ENCODE measurements around the gene PHF21A.
"Not testable (repeated sequence)": the region's sequence is repeated elsewhere in the genome, so short reads cannot be mapped to it uniquely, and the experiment has no call there.

PHF21A gene

DNA sequence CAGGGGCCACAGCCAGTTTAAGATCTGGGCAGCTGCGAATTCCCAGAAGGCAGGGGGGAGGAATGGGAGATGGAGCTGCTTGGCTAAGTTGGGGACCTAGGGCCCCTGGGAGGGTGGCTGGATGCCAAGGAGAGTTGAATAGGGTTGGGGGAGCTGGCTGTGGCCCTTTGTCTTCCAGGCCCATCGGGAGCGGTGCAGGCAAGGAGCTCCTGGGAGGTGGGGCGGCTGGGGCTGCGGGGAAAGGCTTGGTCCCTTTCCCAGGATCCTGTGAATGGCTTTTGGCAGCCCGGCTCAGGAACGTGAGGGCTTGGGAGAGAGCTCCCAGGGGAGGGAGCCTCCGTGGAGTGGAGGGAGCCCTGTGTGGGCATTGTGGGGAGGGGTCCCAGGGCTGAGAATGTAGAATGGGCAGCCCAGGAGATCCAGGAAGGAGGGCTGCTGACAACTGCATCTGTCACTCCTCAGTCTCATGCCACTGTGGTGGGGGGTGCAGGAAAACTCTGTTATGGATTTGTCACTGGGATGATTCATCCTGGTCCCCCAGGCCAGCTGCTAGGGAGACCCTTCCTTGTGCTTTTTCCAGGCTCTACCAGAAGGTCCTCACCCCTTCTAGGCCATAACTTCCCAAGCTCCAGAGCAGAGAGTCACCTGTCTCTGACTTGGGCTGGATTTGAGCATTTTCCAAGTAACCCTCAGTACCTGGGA is 220.2 kb downstream of the PHF21A start:
- no peak for DNase-seq

GRCh38 chr11:45900175-45900800 is 221.0 kb downstream of the PHF21A start:
- DNase-seq: not testable (repeated sequence)

- DNase-seq: peak; percentile 87
Measured at GRCh38 chr11:45899448-45900174, 221.6 kb downstream of the PHF21A start.

- DNase-seq: no peak
Measured at GRCh38 chr11:45899086-45899447, 222.2 kb downstream of the PHF21A start.

DNA sequence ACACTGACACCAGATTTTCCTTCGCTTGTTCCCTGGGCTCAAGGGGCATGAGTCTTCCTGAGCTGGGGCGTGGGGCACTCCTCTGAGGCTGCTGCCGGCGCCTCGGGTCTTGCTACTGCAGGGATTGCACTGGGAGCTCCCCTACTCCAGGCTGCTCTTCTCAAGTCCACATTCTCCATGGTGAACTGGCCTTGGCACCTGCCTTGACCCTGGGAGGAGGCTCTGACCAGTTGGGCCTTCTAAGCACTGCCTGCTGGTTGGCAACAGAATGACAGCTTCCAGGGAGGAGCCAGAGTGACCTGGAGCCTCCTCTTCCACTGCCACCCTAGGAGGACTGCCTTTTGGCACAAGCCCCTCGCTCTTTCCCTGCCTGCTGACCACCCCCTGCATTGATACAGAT is 223.7 kb downstream of the PHF21A start:
- no peak for DNase-seq

DNA sequence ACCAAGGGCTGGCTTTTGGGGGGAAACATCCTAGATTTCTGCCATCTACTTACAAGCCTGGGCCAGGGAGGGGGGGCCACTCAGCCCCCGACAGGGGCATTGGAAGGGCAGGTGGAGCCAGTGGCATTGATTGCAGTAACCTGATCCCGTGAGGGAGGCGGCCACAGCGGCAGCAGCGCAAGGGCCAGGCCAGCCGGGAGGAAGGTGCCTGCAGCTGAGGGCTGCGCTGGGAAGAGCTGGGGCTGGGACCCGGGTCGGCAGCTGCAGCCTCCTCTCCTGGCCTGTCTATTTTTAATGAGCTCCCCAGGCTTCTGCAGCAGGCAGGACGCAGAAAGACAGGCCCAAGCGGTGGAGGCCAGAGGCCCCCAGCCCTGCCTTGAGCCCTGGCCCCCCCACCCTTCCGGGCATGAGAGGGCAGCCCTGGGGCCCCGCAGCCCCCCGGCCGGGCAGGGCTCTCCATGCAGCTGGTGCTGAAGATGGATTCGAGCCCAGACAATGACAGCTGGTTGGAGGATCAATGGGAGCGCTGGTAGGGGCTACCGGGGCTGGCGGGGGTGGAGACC is 224.8 kb downstream of the PHF21A start:
- no peak for DNase-seq

DNA sequence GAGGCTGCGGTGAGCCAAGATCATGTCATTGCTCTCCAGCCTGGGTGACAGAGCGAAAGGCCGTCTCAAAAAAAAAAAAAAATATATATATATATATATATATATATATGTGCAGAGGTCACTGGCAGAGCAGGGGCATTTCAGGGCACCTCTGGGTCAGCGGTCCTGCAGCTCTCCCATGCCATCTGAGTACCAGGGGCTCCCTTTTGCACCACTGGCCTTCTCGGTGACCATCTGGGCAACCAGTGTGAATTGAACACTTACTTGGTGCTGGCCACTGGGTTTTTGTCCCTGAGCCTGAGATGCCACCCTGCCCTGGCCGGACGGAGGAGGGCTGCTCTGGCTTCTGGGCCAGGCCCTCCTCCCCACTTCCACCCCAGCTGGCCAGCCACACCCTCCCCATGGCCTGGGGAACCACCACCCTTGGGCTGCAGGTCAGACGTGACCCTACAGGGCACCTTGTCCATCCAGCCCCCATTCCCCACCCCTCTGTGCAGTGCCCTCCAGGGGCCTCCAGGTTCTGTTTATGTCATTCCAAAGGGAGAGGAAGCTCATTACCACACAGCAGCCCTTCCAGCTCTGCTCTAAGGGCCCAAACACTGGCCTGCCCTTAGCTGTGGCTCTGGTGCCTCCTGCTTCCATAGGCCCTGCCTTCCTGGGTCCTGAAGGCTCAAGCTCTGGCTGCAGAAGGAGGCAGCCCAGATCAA is 225.5 kb downstream of the PHF21A start:
- DNase-seq: no peak

GRCh38 chr11:45894555-45895247 is 226.6 kb downstream of the PHF21A start:
- DNase-seq: no peak

DNA sequence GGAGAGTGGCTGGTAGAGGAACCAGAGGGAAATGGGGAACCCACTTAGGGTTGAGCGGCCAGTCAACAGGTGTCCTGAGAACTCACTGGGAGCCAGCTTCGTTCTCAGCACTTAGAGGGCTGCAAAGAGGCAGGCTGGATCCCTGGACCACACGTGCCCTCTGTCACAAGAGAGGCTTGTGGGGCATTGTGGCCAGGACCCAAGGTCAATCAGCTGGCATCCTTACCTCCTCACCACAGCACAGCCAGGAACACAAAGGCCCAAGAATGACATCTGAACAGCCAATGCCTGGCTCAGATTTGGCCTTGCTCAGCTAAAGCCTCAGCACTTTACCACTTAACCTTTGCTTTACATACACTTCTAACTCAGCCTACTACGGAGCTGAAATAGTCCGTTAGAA is 228.4 kb downstream of the PHF21A start:
- DNase-seq: no peak

- no peak for DNase-seq
Measured at GRCh38 chr11:45890886-45891550, 230.2 kb downstream of the PHF21A start.

- no peak for DNase-seq
Measured at GRCh38 chr11:45889966-45890365, 231.3 kb downstream of the PHF21A start.

DNA sequence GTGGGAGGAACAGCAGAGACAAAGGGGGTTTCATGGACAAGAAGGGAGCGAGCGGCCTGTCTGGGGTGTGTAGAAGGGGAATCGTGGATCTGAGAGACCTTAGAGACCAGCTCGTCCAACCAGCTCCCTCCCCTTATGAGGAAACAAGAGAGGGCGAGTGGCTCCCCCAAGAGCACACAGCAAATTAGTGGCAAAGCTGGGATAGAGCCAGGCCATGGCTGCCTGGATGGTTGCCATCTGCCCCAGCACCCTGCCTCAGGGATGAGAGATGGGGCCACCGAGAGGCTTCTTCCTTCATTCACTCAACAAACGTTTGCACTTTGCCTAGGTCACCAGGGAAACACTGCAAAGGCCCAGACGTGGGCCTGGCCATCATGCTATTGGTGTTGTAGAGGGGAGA is 231.7 kb downstream of the PHF21A start:
- no peak for DNase-seq

- DNase-seq: no peak
Measured at GRCh38 chr11:45887587-45887986, 233.7 kb downstream of the PHF21A start.

- DNase-seq: no peak
Measured at GRCh38 chr11:45886816-45887520, 234.3 kb downstream of the PHF21A start.

DNA sequence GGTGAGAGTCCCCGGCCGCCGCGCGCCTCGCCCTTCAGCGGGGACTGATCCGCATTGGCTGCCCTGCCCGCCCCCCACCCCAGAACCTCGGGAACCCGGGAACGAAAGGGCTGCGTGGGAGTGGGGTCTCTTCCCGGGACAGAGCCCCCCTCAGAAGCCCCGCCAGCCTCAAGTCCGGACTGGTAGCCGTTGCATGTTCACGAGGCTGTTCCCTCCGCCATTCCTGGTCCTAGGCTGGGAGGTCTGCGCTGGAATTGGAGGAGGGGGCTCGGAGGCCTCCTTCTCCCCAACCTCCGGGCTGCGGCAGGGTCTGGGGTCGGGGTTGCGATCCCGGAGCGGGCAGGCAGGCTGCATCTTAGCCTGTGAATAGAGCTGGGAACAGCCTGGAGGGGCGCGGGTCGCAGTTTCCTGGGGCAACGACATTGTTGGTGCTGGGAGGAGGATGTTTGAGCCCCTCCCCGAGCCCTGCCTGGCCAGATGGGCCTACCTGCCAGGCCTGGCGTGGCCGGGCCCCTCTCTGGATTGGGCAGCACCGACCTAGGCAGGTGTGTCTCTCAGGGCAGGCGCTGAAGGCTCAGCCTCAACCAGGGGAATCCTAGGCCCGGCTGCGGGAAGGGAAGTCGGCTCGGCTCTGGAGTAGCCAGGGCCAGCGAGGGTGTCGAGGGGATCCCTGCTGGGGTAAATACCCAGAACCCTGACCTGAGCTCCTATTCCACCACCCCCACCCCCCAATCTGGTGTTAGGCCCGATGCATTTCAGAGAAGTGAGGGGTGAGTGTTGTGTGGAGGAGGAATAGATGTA is 235.1 kb downstream of the PHF21A start:
- DNase-seq: no peak

DNA sequence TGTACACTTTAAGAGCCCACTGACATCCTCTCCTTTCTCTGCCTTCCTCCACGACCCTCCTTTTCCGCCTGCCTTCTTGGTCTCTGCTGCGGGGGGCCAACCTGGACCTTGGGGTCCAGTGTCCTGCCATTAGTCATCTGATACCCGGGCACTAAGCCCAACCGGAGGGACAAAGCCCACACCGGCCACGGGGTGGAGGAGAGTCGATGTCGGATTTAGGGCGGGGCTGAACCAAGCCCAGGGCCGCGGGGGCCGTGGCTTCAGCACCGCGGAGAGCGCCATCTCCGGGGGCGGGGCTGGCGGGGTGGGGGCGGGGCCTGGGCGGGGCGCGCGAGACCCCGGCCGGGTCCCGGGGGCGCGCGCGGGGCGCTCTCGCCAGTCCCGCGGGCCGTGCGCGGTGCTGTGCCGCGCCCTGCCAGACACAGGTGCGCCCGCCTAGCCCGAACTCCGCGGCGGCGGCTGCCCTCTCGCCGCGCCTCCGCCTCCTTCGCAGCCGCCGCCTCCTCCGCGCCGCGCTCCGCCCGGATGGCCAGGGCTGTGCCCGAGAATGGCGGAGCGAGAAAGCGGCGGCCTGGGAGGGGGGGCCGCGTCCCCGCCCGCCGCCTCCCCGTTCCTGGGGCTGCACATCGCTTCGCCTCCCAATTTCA is 235.9 kb downstream of the PHF21A start, which contains the start of gene MAPK8IP1:
Gene MAPK8IP1 (plus strand): TSS at position 378 of the 647 bp plus-strand sequence. CDS start 170 bp downstream, at position 548.
- peak; percentile 31 for DNase-seq

DNA sequence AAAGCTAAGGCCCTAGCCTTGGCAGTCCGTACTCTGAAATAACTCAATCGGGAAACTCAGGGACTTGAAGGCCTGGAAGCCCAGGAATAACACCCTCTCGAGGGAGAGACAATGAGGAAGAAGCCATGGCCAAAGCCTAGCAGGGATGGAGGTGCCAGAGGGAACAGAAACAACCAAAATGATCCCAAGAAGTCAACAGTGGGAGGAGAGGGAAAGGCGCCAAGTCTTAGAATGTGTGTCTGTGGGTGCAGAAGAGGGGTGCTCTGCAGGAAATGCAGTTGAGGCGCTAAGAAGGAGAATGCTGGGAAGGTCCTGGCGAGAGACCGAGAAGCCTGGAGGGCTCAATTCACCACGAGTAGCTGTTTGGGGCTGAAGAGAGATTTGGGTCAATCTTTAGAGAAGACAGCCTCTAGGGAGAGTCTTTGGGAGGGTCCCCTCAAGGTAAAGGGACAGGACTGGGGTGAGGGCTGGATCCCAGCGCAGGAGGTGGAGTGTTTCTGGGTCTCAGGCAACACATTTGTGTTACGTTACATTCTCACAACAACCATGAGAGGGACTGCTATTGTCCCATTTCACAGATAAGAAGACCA is 236.6 kb downstream of the PHF21A start:
- no peak for DNase-seq
